GM21447 (cell line): ENCODE measurements around the gene MT1X.

Source experiments
- ATAC-seq: cut with Tn5 transposase; IDR thresholded peaks from one replicate; pipeline ENCODE4 v1.9.1; 2021; ENCODE audit not compliant: unreplicated experiment

Gene MT1X

DNA sequence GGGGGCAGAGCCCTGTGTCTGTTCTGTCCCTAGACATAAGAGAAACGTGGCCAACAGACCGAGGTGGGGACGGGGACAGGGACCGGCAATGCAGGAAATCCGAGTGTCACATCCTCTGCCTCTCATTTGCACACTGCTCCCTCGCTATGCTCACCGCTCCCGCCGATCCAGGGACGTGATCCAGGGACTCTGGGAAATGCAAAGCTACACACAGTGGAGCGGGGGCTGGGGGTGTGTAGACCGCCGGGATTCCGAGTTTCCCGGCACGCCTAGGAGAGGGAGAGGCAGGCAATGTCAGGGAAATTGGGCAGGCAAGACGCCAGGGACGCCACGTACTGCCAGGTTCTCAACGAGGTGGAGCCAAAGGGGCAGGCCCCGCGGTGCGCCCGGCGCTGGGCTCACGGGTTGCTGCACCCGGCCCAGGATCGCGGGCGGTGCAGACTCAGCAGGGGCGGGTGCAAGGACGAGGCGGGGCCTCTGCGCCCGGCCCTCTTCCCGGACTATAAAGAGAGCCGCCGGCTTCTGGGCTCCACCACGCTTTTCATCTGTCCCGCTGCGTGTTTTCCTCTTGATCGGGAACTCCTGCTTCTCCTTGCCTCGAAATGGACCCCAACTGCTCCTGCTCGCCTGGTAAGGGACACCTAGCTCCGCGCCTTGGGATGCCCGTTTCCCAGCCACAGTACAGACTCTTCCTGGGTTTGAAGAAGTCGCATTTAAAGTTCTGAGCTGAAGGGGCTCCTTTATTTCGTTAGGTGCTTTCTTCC lies at the start of gene MT1X:
MT1X (plus strand) TSS at position 532 of the 764 bp plus-strand sequence; CDS start at position 603, 71 bp downstream.
- peak; percentile 94 for ATAC-seq

DNA sequence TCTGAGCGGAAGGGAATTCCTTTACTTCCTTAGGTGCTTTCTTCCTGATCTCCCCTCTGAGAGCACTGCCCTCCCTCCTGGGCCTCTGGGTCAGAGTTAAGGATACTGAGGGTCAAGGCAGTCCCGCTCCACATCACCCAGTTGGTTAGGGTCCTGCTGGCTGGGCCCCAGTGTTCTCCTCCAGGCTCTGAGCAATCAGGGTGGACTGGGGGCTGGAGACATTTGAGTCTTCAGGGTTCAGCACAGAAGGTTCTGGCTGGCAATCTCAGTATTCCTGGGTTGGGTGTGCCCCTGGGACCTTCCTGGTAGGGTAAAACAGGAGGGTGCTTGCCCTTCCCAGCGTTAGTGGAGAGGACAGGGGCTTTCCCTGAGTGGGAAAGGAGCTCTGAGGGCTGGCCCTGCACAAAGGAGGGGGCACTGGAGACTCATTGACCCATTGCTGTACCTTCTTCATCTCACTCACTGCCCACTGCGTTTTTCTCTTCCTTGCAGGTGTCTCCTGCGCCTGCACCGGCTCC lies 49.4 kb upstream of the MT1X start:
- no peak for ATAC-seq

DNA sequence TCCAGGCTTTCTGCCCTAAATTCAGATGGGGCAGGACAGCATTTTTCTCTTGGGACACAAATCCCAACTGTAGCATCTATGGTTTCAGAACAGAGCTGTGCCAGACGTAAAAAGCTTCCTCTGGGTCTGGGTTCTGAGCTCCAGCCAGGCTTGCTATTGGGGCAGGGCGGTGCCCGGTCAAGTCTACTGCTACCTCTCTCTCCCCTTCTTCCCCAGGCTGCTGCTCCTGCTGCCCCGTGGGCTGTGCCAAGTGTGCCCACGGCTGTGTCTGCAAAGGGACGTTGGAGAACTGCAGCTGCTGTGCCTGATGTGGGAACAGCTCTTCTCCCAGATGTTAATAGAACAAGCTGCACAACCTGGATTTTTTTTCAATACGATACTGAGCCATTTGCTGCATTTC lies 48.7 kb upstream of the MT1X start:
- ATAC-seq, result no peak

DNA sequence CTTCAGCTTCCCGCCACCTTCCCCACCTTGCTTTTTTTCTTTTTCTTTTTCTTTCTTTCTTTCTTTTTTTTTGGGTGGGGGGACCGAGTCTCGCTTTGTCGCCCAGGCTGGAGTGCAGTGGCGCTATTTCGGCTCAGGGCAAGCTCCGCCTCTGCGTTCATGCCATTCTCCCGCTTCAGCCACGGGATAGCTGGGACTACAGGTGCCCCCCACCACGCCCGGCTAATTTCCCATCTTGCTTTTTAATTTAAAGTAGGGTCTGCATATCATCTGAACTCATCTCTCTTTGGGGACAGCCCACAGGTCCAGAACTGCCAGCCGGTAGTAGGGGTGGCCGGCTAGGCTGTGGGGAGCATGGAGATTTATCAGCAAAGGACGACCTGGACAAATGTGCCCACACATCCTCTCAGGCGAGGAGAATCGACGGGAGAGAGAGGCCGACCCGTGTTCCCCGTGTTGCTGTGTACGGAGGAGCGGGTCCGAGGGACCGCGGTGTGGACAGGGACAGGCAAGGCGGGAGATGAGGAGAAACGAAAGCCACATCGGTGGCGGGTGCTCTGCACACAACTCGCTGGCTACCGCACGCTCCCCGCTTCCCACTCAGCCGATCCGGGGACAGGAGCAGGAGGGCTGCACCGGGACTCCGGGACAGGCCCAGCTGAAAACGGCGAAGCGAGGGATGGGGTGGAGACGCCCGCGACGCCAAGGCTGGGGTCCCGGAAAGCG lies 47.4 kb upstream of the MT1X start:
- ATAC-seq, result no peak

DNA sequence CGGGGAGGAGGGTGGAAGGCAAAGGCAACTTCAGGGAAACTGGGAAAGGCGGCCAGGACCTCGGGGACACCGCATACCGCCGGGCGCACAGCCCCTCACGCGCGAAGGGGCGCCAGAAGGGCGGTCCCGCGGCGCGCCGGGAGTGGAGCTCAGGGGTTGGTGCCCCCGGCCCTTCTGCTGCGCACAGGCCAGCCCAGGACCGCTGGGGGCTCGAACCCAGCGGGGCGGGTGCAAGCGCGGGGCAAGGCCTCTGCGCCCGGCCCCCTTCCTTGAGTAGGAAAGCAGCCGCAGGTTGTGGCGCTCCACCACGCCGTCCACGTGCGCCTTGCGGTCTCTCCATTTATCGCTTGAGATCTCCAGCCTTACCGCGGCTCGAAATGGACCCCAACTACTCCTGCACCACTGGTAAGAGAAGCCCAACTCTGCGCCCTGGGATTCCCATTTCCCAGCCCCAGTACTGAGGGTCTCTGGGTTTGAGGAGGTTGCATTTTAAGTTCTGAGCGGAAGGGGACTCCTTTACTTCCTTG lies 46.8 kb upstream of the MT1X start:
- no peak for ATAC-seq

DNA sequence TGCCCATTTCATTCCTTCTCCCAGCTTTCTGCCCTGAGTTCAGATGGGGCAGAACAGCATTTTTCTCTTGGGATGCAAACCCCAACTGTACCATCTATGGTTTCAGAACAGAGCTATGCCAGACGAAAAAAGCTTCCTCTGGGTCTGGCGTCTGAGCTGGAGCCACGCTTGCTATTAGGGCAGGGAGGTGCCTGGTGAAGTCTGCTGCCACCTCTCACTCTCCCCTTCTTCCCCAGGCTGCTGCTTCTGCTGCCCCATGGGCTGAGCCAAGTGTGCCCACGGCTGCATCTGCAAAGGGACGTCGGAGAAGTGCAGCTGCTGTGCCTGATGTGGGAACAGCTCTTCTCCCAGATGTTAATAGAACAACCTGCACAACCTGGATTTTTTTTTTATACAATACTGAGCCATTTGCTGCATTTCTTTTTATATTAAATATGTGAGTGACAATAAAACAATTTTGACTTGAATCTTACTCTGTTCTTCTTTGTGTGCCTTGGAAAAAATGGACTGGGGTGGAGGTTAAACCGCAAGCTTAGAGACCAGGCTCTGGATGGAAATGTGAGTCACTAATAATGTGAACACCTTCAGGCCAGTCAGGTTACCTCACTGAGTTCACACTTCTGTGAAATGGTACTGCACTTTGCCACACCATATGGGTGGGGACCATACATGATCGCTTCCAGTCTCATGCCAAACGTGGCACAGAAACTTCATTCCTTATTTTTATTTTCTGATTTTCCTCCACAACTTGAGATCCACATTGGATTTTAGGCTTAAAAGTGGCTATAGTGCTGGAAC lies 45.5 kb upstream of the MT1X start:
- no peak for ATAC-seq

DNA sequence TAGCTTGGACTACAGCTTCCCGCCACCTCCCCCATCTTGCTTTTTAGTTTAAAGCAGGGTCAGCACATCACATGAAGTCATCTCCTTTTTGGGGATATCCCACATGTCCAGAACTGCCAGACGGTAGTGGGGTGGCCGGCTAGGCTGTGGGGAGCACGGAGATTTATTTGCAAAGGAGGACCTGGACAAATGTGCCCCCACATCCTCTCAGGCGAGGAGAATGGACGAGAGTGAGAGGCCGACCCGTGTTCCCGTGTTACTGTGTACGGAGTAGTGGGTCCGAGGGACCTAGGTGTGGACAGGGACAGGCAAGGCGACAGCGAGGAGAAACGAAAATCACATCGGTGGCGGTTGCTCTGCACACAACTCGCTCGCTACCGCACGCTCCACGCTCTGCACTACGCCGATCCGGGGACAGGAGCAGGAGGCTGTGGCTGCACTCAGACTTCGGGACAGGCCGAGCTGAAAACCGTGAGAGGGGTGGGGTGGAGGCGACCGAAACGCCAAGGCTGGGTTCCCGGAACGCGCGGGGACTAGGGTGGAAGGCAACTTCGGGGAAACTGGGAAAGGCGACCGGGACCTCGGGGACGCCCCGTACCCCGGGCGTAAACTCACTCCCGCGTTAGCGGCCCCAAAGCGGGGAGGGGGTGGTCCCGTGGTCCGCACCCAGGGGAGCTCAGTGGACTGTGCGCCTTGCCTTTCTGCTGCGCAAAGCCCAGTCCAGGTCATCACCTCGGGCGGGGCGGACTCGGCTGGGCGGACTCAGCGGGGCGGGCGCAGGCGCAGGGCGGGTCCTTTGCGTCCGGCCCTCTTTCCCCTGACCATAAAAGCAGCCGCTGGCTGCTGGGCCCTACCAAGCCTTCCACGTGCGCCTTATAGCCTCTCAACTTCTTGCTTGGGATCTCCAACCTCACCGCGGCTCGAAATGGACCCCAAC lies 44.2 kb upstream of the MT1X start, which contains the start of gene MT1A:
MT1A (plus strand) TSS at position 853 of the 937 bp plus-strand sequence; CDS start at position 926, 73 bp downstream.
- ATAC-seq, result no peak

DNA sequence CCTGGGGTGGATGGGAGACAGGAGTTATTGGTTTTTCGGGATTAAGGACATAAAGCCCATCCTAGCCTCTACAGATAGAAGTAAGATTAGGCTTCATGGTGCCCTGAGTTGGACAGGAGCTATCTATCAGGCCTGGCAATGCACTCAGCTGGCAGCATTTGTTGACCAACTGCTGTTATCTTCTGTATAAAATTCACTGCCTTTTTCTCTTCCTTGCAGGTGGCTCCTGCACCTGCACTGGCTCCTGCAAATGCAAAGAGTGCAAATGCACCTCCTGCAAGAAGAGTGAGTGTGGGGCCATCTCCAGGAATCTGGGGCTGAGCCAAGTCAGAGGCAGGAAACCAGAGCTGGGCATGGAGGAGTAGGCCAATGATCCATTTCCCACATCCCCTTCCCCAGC lies 43.2 kb upstream of the MT1X start:
- no peak for ATAC-seq

DNA sequence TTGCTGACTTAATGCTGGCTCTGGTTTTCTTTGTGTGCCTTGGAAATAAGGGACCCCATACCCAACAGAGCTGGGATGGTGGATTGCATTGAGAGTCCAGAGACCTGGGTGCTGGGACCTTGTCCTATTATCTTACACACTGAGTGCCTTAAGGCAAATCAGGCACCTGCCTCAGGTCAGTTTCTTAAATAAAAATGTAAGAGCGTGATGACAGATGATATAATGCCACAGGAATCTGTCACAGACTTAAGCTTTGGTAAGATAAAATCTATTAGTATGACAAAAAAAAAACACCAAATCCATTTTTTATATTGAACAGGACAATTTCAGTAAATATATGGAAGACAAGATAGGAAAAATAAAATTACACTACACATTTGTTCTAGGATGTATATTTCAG lies 42.2 kb upstream of the MT1X start:
- ATAC-seq, result no peak

DNA sequence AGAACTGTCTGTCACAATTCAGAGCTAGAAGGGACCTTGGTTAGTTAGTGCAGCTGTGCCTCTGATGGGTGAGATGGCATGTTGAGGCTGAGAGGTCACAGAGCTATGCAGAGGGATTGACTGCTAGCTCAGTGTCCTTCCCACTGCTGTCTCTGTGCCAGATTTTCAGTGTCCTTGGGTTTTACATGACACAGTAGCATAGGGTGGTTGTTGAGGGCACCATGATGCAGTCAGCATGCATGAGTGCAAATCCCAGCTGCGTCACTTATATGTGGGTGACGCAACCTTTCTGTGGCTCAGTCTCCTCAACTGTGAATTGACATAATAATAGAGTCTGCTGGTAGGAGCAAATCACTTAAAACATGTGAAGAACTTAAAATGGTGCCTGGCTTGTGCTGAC lies 41.1 kb upstream of the MT1X start:
- ATAC-seq, result no peak

DNA sequence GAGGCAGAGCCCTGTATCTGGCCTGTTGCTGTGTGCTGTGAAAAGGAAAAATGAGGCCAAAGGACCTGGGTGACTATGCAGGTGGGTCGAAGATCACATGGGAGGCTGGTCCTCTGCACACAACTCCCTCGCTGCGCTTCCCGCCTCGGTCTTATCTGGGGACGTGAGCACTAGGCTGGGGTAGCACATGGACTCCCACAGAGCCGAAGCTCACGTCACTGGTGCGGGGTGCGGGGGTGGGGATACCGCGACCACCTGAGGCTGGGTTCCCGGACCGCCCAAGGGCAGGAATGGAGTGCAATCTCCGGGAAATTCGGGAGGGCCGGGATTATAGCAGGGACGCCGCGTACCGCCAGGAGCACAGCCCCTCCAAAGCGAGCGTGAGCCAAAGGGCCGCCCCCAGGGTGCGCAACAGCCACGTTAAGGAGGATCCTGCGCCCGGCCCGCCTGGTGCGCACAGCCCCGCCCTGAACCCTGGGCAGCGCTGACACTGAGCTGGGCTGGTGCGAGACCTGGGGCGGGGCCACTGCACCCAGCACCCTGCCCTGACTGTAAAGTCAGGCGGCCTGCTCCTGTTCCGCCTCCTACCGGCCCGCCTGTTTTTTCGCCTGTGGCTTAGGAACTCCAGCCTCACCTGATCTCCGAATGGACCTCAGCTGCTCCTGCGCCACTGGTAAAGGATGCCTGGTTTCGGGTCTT lies 39.0 kb upstream of the MT1X start:
- ATAC-seq, result peak; percentile 45

DNA sequence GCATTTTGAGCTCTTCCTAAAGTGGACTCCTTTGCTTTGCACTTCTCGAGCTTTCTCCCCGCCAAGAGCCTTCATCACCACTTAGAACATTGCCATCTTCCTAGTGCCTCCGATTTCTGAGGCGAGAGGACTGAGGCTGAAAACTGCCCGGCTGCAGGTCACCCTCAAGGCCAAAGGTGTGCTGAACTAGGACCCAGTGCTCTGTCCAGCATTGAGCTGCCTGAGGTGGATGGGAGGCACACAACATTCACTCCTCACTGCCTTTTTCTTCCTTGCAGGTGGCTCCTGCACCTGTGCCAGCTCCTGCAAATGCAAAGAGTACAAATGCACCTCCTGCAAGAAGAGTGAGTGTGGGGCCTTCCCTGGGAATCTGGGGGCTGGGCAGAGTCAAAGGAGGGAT lies 38.4 kb upstream of the MT1X start:
- ATAC-seq, result no peak

DNA sequence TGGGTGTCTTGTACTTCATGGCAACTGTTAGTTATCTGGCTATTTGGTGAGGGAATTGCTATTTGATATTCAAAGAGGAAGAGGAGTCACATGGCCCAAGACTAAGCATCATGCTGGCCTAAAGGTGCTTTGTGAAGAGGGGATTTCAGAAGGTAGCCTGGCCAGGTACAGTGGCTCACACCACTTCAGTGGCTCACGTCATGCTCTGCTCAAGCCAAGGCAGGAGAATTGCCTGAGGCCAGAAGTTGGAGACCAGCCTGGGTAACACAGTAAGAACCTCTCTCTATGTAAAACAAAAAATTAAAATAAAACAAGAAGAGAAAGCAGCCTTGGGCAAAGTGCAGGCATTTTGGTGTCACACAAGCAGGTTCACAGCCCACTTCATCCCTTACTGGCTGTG lies 37.0 kb upstream of the MT1X start:
- no peak for ATAC-seq

DNA sequence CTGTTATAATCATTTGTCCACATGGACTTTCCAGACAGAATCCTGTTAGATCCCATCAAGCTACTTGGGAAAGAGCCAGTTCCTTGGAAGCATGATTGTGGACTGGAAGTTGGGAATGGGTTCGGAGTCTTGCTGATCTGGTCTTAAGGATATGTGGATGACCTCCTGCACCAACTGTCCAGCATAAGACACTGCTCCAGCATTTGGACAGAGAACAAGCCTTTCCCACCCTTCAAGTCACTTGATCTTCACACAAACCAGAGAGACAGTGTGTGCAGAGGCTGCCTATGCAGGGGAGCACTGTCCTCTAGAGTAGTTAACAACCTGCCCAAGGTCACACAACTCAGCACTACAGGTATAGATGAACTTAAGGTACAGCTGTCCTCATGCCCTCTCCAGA lies 36.4 kb upstream of the MT1X start:
- no peak for ATAC-seq

DNA sequence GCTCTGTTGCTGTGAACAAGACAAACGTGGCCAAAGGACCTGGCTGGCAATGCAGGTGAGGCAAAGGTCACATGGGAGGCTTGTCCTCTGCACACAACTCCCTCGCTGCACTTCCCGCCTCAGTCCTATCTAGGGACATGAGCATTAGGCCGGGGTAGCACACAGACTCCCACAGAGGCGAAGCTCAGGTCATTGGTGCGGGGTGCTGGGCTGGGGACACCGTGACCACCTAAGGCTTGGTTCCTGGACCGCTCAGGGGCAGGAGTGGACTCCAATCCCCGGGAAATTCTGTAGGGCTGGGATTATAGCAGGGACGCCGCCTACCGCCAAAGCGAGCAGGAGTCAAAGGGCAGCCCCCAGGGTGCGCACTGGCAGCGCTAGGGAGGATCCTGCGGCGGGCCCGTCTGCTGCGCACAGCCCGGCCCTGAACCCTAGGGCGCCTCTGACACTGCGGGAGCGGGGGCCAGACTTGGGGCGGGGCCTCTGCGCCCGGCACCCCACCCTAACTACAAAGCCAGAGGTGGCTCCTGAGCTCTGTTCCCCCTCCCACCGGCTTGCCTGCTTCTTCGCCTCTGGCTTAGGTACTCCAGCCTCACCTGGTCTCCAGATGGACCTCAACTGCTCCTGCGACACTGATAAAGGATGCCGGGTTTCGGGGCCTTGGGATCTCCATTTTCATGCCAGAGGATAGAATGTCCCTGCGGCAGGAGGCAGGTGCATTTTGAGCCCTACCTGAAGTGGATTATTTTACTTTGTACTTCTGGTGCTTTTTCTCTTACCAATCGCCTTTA lies 34.4 kb upstream of the MT1X start:
- ATAC-seq, result no peak

DNA sequence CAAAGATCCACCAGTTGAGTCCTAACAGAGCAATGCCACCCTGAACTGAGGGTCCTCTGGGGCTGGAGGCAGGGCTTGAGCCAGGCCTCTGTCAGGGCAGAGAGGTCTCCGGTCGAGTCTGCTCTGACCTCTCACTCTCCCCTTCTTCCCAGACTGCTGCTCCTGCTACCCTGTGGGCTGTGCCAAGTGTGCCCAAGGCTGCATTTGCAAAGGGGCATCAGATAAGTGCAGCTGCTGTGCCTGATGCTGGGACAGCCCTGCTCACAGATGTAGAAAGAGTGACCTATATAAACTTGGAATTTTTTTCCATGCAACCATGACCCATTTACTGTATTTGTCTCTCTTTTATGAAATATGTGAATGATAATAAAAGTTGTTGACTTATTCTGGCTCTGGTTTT lies 33.0 kb upstream of the MT1X start:
- no peak for ATAC-seq

DNA sequence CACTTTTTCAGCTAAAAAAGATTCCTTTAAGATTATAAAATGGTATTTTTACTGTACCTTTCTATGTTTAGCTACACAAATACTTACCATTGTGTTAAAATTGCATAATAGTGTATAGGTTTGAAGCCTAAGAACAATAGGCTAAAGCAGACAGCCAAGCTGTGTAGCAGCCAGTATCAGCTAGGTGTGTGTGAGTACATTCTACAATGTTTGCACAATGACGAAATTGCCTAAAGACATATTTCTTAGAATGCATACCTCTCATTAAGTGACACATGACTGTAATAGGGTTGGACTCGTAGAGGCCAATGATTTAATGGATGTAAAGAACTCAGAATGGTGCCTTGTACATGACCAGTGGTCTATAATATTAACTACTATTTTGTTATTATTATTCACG lies 32.5 kb upstream of the MT1X start:
- no peak for ATAC-seq

DNA sequence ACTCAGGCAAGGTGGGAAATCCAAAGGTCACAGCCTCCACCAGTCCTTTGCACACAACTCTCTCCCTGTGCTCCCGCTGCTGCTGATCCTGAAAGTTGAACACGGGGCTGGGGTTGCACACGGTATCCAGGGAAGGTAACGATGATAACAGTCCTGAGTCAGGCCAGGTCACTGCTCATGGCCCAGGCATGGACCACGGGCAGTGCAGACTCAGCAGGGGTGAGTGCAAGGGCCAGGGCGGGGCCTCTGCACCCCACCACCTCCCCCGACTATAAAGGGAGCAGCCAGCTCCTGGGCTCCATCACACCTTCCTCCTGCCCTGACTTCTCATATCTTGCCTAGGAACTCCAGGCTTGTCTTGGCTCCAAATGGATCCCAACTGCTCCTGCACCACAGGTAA lies 30.7 kb upstream of the MT1X start, which contains the start of gene MT1B:
MT1B (plus strand) TSS at position 301 of the 400 bp plus-strand sequence; CDS start at position 369, 68 bp downstream.
- no peak for ATAC-seq

DNA sequence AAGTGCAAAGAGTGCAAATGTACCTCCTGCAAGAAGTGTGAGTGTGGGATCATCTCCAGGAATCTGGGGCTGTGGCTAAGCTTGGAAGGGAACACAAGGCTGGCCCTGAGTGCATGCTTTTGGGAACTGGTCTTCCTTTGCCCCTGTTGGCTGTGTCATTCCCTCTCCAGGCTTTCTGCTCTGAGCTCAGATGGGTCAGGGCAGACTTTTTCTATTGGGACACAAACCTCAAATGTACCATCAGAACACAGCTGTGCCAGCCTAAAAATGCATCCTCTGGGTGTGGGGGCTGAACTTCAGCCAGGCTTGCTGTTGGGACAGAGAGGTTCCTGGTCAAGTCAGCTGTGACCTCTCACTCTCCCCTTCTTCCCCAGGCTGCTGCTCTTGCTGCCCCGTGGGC lies 29.7 kb upstream of the MT1X start:
- no peak for ATAC-seq
